ENCODE results near the gene UBE2Z. TPM values are rescaled to one million over a fixed set of nuclear protein-coding genes. Genes with fewer than 3 reads are reported as not detected.

UBE2Z gene
- total and polyA plus RNA-seq, 2 of the 13 experiments (the other 11 are each of a cell fraction or from before 2014, with no cell fraction given), result 63.2 to 122 TPM

- TF ChIP-seq ZNF232 (CRISPR knock-in tag; IDR thresholded peaks at IDR 0.05; ENCODE audit: borderline replicate concordance) (no peak), ZBTB34 (CRISPR knock-in tag; IDR thresholded peaks at IDR 0.05) (no peak), ZNF333 (CRISPR knock-in tag; IDR thresholded peaks at IDR 0.05; ENCODE audit: borderline replicate concordance) (no peak), ZNF710 (CRISPR knock-in tag; IDR thresholded peaks at IDR 0.05; ENCODE audit: borderline replicate concordance) (peak; percentile 19; the same call in 1 of the 2 replicates), ZBTB7A (CRISPR knock-in tag; IDR thresholded peaks at IDR 0.05) (no peak), NCOR1 (IDR thresholded peaks at IDR 0.05; ENCODE audit: borderline replicate concordance, low read length) (no peak), ZNF577 (CRISPR knock-in tag; IDR thresholded peaks at IDR 0.05; ENCODE audit: borderline replicate concordance, low read depth) (no peak), ZBTB20 (CRISPR knock-in tag; IDR thresholded peaks at IDR 0.05; ENCODE audit: borderline replicate concordance, low read depth) (no peak), HES4 (CRISPR knock-in tag; IDR thresholded peaks at IDR 0.05; ENCODE audit: borderline replicate concordance) (no peak), GPN1 (CRISPR knock-in tag; IDR thresholded peaks at IDR 0.05; ENCODE audit: borderline replicate concordance) (no peak), ESRRA (CRISPR knock-in tag; IDR thresholded peaks at IDR 0.05; ENCODE audit: low read depth) (no peak), HOXA9 (CRISPR knock-in tag; IDR thresholded peaks at IDR 0.05; ENCODE audit: borderline replicate concordance) (no peak), TAF1 (CRISPR knock-in tag; IDR thresholded peaks at IDR 0.05) (peak; percentile 46), RCOR2 (CRISPR knock-in tag; IDR thresholded peaks at IDR 0.05) (peak; percentile 42; the same call in 1 of the 2 replicates), IRF2 (CRISPR knock-in tag; IDR thresholded peaks at IDR 0.05) (no peak), HOXA7 (CRISPR knock-in tag; IDR thresholded peaks at IDR 0.05) (no peak), NFE2L2 (IDR thresholded peaks at IDR 0.05; ENCODE audit: low read length) (no peak), NCOA1 (CRISPR knock-in tag; IDR thresholded peaks at IDR 0.05) (no peak), SP5 (CRISPR knock-in tag; IDR thresholded peaks at IDR 0.05; ENCODE audit: borderline replicate concordance, low read depth) (peak; percentile 86), STAG1 (CRISPR knock-in tag; IDR thresholded peaks at IDR 0.05) (0 out of 2 replicates have a peak, but pooled peaks have one; percentile 12)
- TF ChIP-seq, protein P1, sequence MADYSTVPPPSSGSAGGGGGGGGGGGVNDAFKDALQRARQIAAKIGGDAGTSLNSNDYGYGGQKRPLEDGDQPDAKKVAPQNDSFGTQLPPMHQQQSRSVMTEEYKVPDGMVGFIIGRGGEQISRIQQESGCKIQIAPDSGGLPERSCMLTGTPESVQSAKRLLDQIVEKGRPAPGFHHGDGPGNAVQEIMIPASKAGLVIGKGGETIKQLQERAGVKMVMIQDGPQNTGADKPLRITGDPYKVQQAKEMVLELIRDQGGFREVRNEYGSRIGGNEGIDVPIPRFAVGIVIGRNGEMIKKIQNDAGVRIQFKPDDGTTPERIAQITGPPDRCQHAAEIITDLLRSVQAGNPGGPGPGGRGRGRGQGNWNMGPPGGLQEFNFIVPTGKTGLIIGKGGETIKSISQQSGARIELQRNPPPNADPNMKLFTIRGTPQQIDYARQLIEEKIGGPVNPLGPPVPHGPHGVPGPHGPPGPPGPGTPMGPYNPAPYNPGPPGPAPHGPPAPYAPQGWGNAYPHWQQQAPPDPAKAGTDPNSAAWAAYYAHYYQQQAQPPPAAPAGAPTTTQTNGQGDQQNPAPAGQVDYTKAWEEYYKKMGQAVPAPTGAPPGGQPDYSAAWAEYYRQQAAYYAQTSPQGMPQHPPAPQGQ (CRISPR knock-in tag; IDR thresholded peaks at IDR 0.05; ENCODE audit: borderline replicate concordance), result no peak
- TF ChIP-seq, protein P2, sequence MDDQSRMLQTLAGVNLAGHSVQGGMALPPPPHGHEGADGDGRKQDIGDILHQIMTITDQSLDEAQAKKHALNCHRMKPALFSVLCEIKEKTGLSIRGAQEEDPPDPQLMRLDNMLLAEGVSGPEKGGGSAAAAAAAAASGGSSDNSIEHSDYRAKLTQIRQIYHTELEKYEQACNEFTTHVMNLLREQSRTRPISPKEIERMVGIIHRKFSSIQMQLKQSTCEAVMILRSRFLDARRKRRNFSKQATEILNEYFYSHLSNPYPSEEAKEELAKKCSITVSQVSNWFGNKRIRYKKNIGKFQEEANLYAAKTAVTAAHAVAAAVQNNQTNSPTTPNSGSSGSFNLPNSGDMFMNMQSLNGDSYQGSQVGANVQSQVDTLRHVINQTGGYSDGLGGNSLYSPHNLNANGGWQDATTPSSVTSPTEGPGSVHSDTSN (CRISPR knock-in tag; IDR thresholded peaks at IDR 0.05; ENCODE audit: borderline replicate concordance), result no peak
These were observed 53.5 kb downstream of the UBE2Z start (continued) for GRCh38 chr17:48961516-48962233.

Measured in HepG2 (cell line).